GM18909 (cell line): ENCODE data around the gene TTLL8.

Experiments used
- ATAC-seq: cut with Tn5 transposase; IDR thresholded peaks from one replicate; pipeline ENCODE4 v1.9.1; 2021; ENCODE audit warnings: mild to moderate bottlenecking; ENCODE audit not compliant: unreplicated experiment, poor library complexity

The TTLL8 gene

GRCh38 chr22:50046019-50046415 is 12.1 kb downstream of the TTLL8 start:
- ATAC-seq = no peak

GRCh38 chr22:50045211-50046018 is 12.7 kb downstream of the TTLL8 start:
- ATAC-seq = no peak

- no peak for ATAC-seq
Measured at GRCh38 chr22:50044485-50045118, 13.5 kb downstream of the TTLL8 start.

- no peak for ATAC-seq
Measured at GRCh38 chr22:50041361-50042065, 16.6 kb downstream of the TTLL8 start.

- ATAC-seq = no peak
Measured at GRCh38 chr22:50040717-50041116, 17.4 kb downstream of the TTLL8 start.

- no peak for ATAC-seq
Measured at GRCh38 chr22:50039669-50040443, 18.2 kb downstream of the TTLL8 start.

GRCh38 chr22:50035976-50036724 is 21.9 kb downstream of the TTLL8 start:
- ATAC-seq = no peak

- ATAC-seq = no peak
Measured at GRCh38 chr22:50035131-50035881, 22.8 kb downstream of the TTLL8 start.

GRCh38 chr22:50034126-50035081 is 23.7 kb downstream of the TTLL8 start:
- no peak for ATAC-seq

GRCh38 chr22:50032941-50033601 is 25.0 kb downstream of the TTLL8 start:
- ATAC-seq = no peak

- no peak for ATAC-seq
Measured at GRCh38 chr22:50032109-50032871, 25.8 kb downstream of the TTLL8 start.

GRCh38 chr22:50031189-50032091 is 26.7 kb downstream of the TTLL8 start:
- no peak for ATAC-seq

- ATAC-seq = no peak
Measured at GRCh38 chr22:50030297-50031188, 27.6 kb downstream of the TTLL8 start.

GRCh38 chr22:50027639-50028537 is 30.2 kb downstream of the TTLL8 start:
- no peak for ATAC-seq
